Endothelial cell (in vitro differentiated cells): ENCODE measurements around the gene SULT4A1. TPM values are rescaled to one million over a fixed set of nuclear protein-coding genes. Genes with fewer than 3 reads are reported as not detected.

Source experiments
- DNase-seq: peaks from one replicate; pipeline ENCODE4 v3.0.0; 2021; ENCODE audit warnings: low spot score
- H3K27ac Mint-ChIP-seq: one replicate; pipeline ENCODE4 v1.8.0; 2021; ENCODE audit warnings: mixed read lengths, inconsistent platforms; ENCODE audit not compliant: unreplicated experiment
- H3K27me3 Mint-ChIP-seq: one replicate; pipeline ENCODE4 v1.8.0; 2021; ENCODE audit warnings: mild to moderate bottlenecking, moderate library complexity, mixed read lengths, inconsistent platforms; ENCODE audit not compliant: unreplicated experiment
- H3K36me3 Mint-ChIP-seq: one replicate; pipeline ENCODE4 v1.8.0; 2021; ENCODE audit warnings: mild to moderate bottlenecking, low read depth, mixed read lengths, inconsistent platforms; ENCODE audit not compliant: unreplicated experiment
- H3K4me1 Mint-ChIP-seq: one replicate; pipeline ENCODE4 v1.8.0; 2021; ENCODE audit warnings: mild to moderate bottlenecking, mixed read lengths, inconsistent platforms; ENCODE audit not compliant: unreplicated experiment
- H3K4me3 Mint-ChIP-seq: one replicate; pipeline ENCODE4 v1.8.0; 2021; ENCODE audit warnings: mild to moderate bottlenecking, mixed read lengths, inconsistent platforms; ENCODE audit not compliant: unreplicated experiment
- H3K9me3 Mint-ChIP-seq: one replicate; pipeline ENCODE4 v1.8.0; 2021; ENCODE audit warnings: mixed read lengths, inconsistent platforms; ENCODE audit not compliant: unreplicated experiment
- CTCF ChIP-seq: fragments of 200-600 bp; sonication (generic); IDR thresholded peaks from one replicate; pipeline ENCODE4 v1.5.0; 2021; ENCODE audit warnings: antibody characterized with exemption; ENCODE audit not compliant: unreplicated experiment
- total RNA-seq: library from RNA; stranded (reverse); fragmentation: NEBNext Ultra II Directional; extraction: Animal tissue kit (Norgen Biotek cat#: 25700); gene quantifications from one replicate; pipeline ENCODE4 v1.2.1, GENCODE V29; 2021; ENCODE audit not compliant: unreplicated experiment

SULT4A1 gene
- total RNA-seq, 1 donor from 2014 or later, result 16.5 TPM

DNA sequence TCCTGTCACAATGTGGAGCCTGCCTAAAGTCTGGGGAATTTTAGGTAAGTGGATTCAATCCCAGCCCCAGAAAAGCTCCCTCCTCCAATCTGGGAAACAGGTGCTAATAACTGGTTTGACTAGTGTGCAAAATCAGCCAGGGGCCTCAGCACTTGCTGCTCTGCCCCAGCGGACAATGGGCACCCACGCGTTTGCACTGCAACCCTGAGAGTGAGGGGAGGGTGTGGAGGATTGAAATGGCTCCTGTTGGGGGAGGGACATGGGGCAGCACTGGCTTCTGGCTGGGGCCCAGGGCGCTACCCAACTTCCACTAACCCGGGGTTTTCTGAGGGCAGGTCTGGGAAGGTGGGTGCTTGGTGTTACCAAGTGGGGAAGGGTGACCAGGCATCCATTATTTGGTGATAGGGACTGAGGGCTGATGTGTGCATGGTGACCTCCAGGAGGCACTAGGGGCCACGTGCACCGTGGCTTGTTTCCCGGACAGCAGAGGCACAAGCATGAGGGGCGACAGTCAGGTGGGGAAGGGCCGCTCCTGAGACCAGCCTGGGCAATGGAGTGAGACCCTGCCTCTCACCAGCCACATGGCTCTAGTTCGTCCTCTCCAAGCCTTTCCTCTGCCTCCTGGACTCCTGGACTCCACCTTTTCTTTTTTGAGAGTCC lies 33.8 kb upstream of the SULT4A1 start:
- Mint-ChIP-seq H3K27me3 (peaks cover 2% of the 10 kb centered on the region), H3K36me3 (no peaks in the 10 kb centered on the region), H3K4me1 (no peaks in the 10 kb centered on the region), H3K9me3 (no peaks in the 10 kb centered on the region), H3K27ac (no peak overlapping the region), H3K4me3 (no peak overlapping the region)
- TF ChIP-seq CTCF, result no peak
- no peak for DNase-seq

DNA sequence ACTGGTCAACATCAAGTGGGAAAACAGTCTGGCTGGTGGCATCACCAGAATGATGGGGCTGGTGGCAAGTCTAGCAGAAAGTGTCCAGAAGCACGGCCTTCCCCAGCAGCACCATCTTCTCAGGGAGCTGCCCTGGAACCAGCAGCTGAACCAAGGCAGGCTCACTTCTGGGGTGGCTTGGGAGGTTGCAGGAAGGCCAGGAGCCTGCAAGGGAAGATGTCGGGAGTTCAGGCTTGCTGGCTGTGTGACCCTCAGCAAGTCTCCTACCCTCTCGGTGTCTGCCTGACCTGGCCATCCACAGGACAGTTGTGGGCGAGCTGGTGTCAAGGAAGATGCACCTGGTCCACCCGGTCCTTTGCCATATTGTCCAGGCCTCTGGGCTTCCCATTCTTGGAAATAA lies 31.8 kb upstream of the SULT4A1 start:
- Mint-ChIP-seq H3K36me3 (no peaks in the 10 kb centered on the region), H3K9me3 (no peaks in the 10 kb centered on the region), H3K27ac (no peak overlapping the region), H3K4me3 (no peak overlapping the region), H3K4me1 (no peaks in the 10 kb centered on the region), H3K27me3 (peaks cover 2% of the 10 kb centered on the region)
- TF ChIP-seq CTCF, result no peak
- DNase-seq, result no peak

GRCh38 chr22:43893266-43893665 lies 31.0 kb upstream of the SULT4A1 start:
- no peaks in the 10 kb centered on the region for H3K4me1 Mint-ChIP-seq
- no peak for DNase-seq
- H3K9me3 Mint-ChIP-seq, result no peaks in the 10 kb centered on the region
- H3K27me3 Mint-ChIP-seq, result peaks cover 2% of the 10 kb centered on the region
- H3K4me3 Mint-ChIP-seq, result no peak overlapping the region
- no peaks in the 10 kb centered on the region for H3K36me3 Mint-ChIP-seq
- no peak for TF ChIP-seq CTCF
- no peak overlapping the region for H3K27ac Mint-ChIP-seq

DNA sequence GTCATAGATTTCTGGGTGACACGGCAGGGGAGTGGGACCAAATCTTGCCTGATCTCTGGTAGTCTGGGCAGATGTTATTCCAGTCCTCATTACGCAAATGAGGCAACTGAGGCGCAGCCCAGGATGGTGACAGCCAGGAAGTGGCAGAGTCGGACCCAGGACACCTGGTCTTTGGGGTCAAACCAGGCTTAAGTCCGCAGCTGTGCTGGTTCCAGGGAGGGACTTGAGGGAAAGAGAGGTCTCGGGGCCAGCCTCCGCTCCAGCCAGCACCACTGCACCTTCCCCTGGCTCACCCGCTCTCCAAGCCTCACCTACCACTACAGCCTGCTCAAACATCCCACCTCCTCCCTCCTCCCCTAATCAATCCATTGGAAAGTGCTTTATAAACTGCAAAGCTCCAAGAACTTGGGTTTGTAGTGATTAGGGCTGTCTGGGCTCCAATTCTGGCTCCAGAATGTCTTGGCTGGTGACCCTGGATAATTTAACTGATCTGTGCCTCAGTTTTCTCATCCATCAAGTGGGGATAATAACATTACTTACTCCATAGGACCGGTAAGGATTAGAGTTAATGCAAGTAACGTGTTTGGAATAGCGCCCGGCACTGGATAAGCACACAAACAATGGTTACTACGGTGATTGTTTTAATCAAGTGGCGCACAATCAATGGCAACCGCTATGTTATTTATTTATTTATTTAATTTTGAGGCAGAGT lies 30.0 kb upstream of the SULT4A1 start:
- Mint-ChIP-seq H3K4me3 (no peak overlapping the region), H3K27me3 (peaks cover 2% of the 10 kb centered on the region), H3K9me3 (no peaks in the 10 kb centered on the region), H3K36me3 (no peaks in the 10 kb centered on the region), H3K27ac (no peak overlapping the region), H3K4me1 (no peaks in the 10 kb centered on the region)
- no peak for DNase-seq
- no peak for TF ChIP-seq CTCF

GRCh38 chr22:43891360-43892182 lies 29.3 kb upstream of the SULT4A1 start, which contains the start of gene PNPLA5:
PNPLA5 (minus strand) TSS chr22:43892013; CDS start chr22:43891880, 133 bp downstream.
- Mint-ChIP-seq H3K4me3 (no peak within 1 kb of the TSS), H3K9me3 (no peaks in the 10 kb centered on the region), H3K4me1 (no peaks in the 10 kb centered on the region), H3K27me3 (peaks cover 2% of the 10 kb centered on the region), H3K27ac (no peak within 1 kb of the TSS), H3K36me3 (no peaks in the 10 kb centered on the region)
- DNase-seq, result no peak
- no peak for TF ChIP-seq CTCF
